ENCODE measurements around the gene IL27RA.

IL27RA gene

GRCh38 chr19:13985771-13986347, 45.7 kb upstream of the IL27RA start:
- in situ Hi-C loops (cut with MboI; ENCODE audit: low pct_unique_long_range_greater_than_20kb, low sequenced_read_pairs, unreplicated experiment), result no loop called here
- no peak for TF ChIP-seq CTCF (IDR thresholded peaks at IDR 0.05; ENCODE audit: extremely low read depth, insufficient read depth, missing control alignments)
- DNase-seq (ENCODE audit: low spot score), result no peak

GRCh38 chr19:13986348-13986904, 45.1 kb upstream of the IL27RA start:
- in situ Hi-C loops (cut with MboI; ENCODE audit: low pct_unique_long_range_greater_than_20kb, low sequenced_read_pairs, unreplicated experiment), result no loop called here
- DNase-seq (ENCODE audit: low spot score), result peak; percentile 99
- TF ChIP-seq CTCF (IDR thresholded peaks at IDR 0.05; ENCODE audit: extremely low read depth, insufficient read depth, missing control alignments), result no peak

- no peak for TF ChIP-seq CTCF (IDR thresholded peaks at IDR 0.05; ENCODE audit: extremely low read depth, insufficient read depth, missing control alignments)
- in situ Hi-C loops (cut with MboI; ENCODE audit: low pct_unique_long_range_greater_than_20kb, low sequenced_read_pairs, unreplicated experiment), result no loop called here
- no peak for DNase-seq (ENCODE audit: low spot score)
Observed at GRCh38 chr19:13987101-13987890, 44.3 kb upstream of the IL27RA start.

- TF ChIP-seq CTCF (IDR thresholded peaks at IDR 0.05; ENCODE audit: extremely low read depth, insufficient read depth, missing control alignments), result no peak
- no peak for DNase-seq (ENCODE audit: low spot score)
- in situ Hi-C loops (cut with MboI; ENCODE audit: low pct_unique_long_range_greater_than_20kb, low sequenced_read_pairs, unreplicated experiment), result no loop called here
Observed at GRCh38 chr19:13989487-13989886, 42.1 kb upstream of the IL27RA start.

GRCh38 chr19:13990085-13990484, 41.5 kb upstream of the IL27RA start:
- in situ Hi-C loops (cut with MboI; ENCODE audit: low pct_unique_long_range_greater_than_20kb, low sequenced_read_pairs, unreplicated experiment), result no loop called here
- TF ChIP-seq CTCF (IDR thresholded peaks at IDR 0.05; ENCODE audit: extremely low read depth, insufficient read depth, missing control alignments), result no peak

GRCh38 chr19:13992025-13992424, 39.5 kb upstream of the IL27RA start:
- in situ Hi-C loops (cut with MboI; ENCODE audit: low pct_unique_long_range_greater_than_20kb, low sequenced_read_pairs, unreplicated experiment), result no loop called here
- no peak for DNase-seq (ENCODE audit: low spot score)
- no peak for TF ChIP-seq CTCF (IDR thresholded peaks at IDR 0.05; ENCODE audit: extremely low read depth, insufficient read depth, missing control alignments)

More at GRCh38 chr19:13990085-13990484, 41.5 kb upstream of the IL27RA start:
- no peak for DNase-seq (ENCODE audit: low spot score)

Data from GM13977 (cell line).